ENCODE measurements around the gene RILPL2. TPM values are rescaled to one million over a fixed set of nuclear protein-coding genes. Genes with fewer than 3 reads are reported as not detected.

The RILPL2 gene
- total RNA-seq, 4 donors from 2014 or later, result 1.3 to 5.7 (median 3.7) TPM

GRCh38 chr12:123404581-123404980 lies 31.9 kb downstream of the RILPL2 start:
- Histone ChIP-seq H3K4me3 (no peak overlapping the region), H3K9me3 (no peaks in the 10 kb centered on the region), H3K27me3 (no peaks in the 10 kb centered on the region), H3K36me3 (peaks cover 22 to 94% (median 51%) of the 10 kb centered on the region in 3 donors), H3K4me1 (peaks cover 0 to 27% (median 3%) of the 10 kb centered on the region in 3 donors), H3K27ac (no peak overlapping the region)
- TF ChIP-seq POLR2A (IDR thresholded peaks at IDR 0.05), result no peak
- TF ChIP-seq, protein P1, sequence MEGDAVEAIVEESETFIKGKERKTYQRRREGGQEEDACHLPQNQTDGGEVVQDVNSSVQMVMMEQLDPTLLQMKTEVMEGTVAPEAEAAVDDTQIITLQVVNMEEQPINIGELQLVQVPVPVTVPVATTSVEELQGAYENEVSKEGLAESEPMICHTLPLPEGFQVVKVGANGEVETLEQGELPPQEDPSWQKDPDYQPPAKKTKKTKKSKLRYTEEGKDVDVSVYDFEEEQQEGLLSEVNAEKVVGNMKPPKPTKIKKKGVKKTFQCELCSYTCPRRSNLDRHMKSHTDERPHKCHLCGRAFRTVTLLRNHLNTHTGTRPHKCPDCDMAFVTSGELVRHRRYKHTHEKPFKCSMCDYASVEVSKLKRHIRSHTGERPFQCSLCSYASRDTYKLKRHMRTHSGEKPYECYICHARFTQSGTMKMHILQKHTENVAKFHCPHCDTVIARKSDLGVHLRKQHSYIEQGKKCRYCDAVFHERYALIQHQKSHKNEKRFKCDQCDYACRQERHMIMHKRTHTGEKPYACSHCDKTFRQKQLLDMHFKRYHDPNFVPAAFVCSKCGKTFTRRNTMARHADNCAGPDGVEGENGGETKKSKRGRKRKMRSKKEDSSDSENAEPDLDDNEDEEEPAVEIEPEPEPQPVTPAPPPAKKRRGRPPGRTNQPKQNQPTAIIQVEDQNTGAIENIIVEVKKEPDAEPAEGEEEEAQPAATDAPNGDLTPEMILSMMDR (IDR thresholded peaks at IDR 0.05), result no peak
- WGBS, 2 donors, result 84 to 85% methylated on average over 9 of the region's 9 CpGs
- intact Hi-C loops (cut with DNase I), result no loop called here
- no peak for DNase-seq

DNA sequence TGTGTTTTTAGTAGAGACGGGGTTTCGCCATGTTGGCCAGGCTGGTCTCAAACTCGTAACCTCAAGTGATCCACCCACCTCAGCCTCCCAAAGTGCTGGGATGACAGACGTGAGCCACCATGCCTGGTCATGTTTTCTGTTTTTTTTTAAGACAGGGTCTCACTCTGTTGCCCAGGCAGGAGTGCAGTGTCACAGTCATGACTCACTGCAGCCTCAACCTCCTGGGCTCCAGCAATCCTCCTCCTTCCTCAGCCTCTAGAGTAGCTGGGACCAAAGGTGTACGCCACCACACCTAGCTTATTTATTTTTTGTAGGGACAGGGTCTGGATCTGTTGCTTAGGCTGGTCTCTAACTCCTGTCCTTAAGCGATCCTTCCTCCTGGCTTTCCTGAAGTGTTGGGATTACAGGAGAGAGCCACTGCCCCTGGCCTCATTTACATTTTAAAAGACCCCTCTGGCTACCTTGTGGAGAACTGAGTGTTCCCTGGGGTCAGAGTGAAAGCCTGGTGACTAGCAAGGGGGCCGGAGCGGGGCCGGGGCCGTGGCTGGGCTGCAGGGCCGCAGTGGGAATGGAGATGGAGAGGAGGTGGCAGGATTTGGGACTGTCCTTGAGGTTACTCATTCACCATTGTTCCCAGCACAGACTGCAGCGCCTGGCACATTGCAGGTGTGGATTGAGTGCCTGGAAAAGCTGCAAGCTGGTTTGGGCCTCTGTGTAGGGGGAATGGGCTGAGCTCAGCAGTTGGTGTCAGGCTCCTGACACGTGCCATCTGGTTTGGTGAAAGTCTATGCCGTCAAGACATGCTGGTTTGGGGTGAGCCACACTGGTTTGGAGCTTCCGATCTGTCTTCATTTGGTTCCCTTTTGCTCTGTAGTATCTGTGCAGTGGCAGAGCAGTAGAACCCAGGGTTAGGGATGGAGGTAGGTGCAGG lies 34.5 kb downstream of the RILPL2 start:
- intact Hi-C loops (cut with DNase I), result no loop called here
- TF ChIP-seq POLR2A (IDR thresholded peaks at IDR 0.05), result no peak
- TF ChIP-seq, protein P1 (IDR thresholded peaks at IDR 0.05), result no peak
- Histone ChIP-seq H3K27me3 (no peaks in the 10 kb centered on the region), H3K4me1 (peaks cover 0 to 51% (median 18%) of the 10 kb centered on the region in 3 donors), H3K27ac (peak overlapping the region in 1 of 4 donors; percentile 36), H3K4me3 (no peak overlapping the region), H3K9me3 (no peaks in the 10 kb centered on the region), H3K36me3 (peaks cover 26 to 97% (median 57%) of the 10 kb centered on the region in 3 donors)
- 73 to 84% methylated on average over 7 to 8 of the region's 15 CpGs for WGBS, 2 donors
- DNase-seq, result no peak

GRCh38 chr12:123399255-123399617 lies 37.2 kb downstream of the RILPL2 start:
- Histone ChIP-seq H3K9me3 (no peaks in the 10 kb centered on the region), H3K4me1 (peaks cover 0 to 71% (median 21%) of the 10 kb centered on the region in 3 donors), H3K4me3 (no peak overlapping the region), H3K27me3 (no peaks in the 10 kb centered on the region), H3K27ac (peak overlapping the region; percentile 55 to 89 (median 69)), H3K36me3 (peaks cover 39 to 97% (median 55%) of the 10 kb centered on the region in 3 donors)
- 72 to 78% methylated on average over 6 of the region's 6 CpGs for WGBS, 2 donors
- intact Hi-C loops (cut with DNase I), result no loop called here
- DNase-seq, result no peak
- no peak for TF ChIP-seq POLR2A (IDR thresholded peaks at IDR 0.05)
- TF ChIP-seq, protein P1 (IDR thresholded peaks at IDR 0.05), result no peak

DNA sequence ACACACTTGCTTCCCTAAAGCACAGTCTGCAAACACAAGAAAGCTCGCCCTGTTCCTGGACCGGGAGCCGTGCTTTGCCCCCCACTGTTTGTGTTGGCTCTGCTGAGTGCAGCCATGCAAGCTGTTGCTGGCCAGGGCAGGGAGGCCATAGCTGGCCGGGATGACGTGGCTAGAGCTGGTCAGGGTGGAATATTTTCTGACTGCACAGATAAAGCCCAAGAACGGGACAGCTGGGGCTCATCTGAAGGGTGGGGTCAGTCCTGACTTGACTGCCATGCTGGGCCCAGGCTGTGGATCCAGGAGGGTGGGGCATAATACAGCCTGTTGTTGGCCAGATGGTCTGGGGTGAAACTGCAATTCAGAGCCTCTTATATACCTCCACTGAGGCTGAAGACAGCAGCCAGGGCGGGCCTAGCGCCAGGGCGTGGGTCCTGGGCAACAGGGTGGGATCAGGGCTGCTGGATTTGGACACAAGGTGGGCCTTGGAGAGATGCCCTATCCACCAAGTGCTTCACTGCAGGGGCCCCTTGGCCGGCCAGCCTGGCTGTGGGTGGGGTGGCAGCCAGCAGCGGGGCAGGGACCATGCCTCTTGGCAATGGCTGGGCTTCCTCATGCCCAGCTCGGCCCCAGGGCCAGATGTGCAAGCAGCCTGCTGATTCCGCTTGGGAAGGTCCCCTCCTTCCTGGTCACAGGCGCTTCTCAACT lies 37.8 kb downstream of the RILPL2 start:
- Histone ChIP-seq H3K27ac (peak overlapping the region; percentile 55 to 89 (median 69)), H3K4me3 (peak overlapping the region in 1 of 4 donors; percentile 39), H3K36me3 (peaks cover 34 to 97% (median 50%) of the 10 kb centered on the region in 3 donors), H3K4me1 (peaks cover 0 to 76% (median 21%) of the 10 kb centered on the region in 3 donors), H3K9me3 (no peaks in the 10 kb centered on the region), H3K27me3 (no peaks in the 10 kb centered on the region)
- 69 to 79% methylated on average over 8 to 10 of the region's 14 CpGs for WGBS, 2 donors
- intact Hi-C loops (cut with DNase I), result no loop called here
- DNase-seq, result no peak
- no peak for TF ChIP-seq POLR2A (IDR thresholded peaks at IDR 0.05)
- TF ChIP-seq, protein P1 (IDR thresholded peaks at IDR 0.05), result no peak

GRCh38 chr12:123398177-123398549 lies 38.3 kb downstream of the RILPL2 start:
- Histone ChIP-seq H3K27me3 (no peaks in the 10 kb centered on the region), H3K9me3 (no peaks in the 10 kb centered on the region), H3K36me3 (peaks cover 29 to 97% (median 45%) of the 10 kb centered on the region in 3 donors), H3K4me1 (peaks cover 0 to 79% (median 21%) of the 10 kb centered on the region in 3 donors), H3K27ac (peak overlapping the region; percentile 52 to 89 (median 69)), H3K4me3 (peak overlapping the region in 1 of 4 donors; percentile 39)
- intact Hi-C loops (cut with DNase I), result no loop called here
- 81 to 86% methylated on average over 9 to 10 of the region's 10 CpGs for WGBS, 2 donors
- DNase-seq, result no peak
- TF ChIP-seq, protein P1 (IDR thresholded peaks at IDR 0.05), result no peak
- no peak for TF ChIP-seq POLR2A (IDR thresholded peaks at IDR 0.05)
